ENCODE data around the gene ZFP64. TPM values are rescaled to one million over a fixed set of nuclear protein-coding genes. Genes with fewer than 3 reads are reported as not detected.

Gene ZFP64
- total RNA-seq, 6 experiments from 2014 or later, result 23.0 to 24.3 (median 23.8) TPM

DNA sequence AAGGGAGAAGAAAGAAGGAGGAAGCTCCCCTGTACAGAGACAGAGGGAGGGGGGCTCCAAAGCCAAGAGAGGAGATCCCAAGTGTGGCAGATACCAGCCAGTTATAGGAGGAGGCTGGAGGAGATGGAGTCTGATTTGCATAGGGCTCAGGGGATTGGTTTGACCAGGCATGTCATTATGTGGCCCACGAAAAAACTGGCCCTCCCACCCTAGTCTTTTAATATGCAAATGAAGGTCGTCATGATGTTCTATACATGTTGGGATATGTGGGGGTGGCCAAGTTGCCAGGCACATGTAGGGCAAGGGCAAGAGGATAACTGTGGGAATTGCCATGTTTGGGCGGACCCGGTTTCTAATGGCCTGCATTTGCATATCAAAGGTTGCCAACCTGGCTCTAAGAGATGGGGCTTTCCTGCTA, 17.6 kb upstream of the ZFP64 start:
- Mint-ChIP-seq H3K27me3 (ENCODE audit: insufficient read depth) (peaks cover 24% of the 10 kb centered on the region), H3K4me1 (ENCODE audit: low read depth) (no peaks in the 10 kb centered on the region), H3K9me3 (peaks cover 4% of the 10 kb centered on the region; the same call in 1 of the 2 replicates), H3K27ac (no peak overlapping the region), H3K36me3 (ENCODE audit: low read depth) (no peaks in the 10 kb centered on the region), H3K4me3 (no peak overlapping the region)
- TF ChIP-seq, protein P1, sequence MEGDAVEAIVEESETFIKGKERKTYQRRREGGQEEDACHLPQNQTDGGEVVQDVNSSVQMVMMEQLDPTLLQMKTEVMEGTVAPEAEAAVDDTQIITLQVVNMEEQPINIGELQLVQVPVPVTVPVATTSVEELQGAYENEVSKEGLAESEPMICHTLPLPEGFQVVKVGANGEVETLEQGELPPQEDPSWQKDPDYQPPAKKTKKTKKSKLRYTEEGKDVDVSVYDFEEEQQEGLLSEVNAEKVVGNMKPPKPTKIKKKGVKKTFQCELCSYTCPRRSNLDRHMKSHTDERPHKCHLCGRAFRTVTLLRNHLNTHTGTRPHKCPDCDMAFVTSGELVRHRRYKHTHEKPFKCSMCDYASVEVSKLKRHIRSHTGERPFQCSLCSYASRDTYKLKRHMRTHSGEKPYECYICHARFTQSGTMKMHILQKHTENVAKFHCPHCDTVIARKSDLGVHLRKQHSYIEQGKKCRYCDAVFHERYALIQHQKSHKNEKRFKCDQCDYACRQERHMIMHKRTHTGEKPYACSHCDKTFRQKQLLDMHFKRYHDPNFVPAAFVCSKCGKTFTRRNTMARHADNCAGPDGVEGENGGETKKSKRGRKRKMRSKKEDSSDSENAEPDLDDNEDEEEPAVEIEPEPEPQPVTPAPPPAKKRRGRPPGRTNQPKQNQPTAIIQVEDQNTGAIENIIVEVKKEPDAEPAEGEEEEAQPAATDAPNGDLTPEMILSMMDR (IDR thresholded peaks at IDR 0.05), result no peak
- DNase-seq, result no peak

DNA sequence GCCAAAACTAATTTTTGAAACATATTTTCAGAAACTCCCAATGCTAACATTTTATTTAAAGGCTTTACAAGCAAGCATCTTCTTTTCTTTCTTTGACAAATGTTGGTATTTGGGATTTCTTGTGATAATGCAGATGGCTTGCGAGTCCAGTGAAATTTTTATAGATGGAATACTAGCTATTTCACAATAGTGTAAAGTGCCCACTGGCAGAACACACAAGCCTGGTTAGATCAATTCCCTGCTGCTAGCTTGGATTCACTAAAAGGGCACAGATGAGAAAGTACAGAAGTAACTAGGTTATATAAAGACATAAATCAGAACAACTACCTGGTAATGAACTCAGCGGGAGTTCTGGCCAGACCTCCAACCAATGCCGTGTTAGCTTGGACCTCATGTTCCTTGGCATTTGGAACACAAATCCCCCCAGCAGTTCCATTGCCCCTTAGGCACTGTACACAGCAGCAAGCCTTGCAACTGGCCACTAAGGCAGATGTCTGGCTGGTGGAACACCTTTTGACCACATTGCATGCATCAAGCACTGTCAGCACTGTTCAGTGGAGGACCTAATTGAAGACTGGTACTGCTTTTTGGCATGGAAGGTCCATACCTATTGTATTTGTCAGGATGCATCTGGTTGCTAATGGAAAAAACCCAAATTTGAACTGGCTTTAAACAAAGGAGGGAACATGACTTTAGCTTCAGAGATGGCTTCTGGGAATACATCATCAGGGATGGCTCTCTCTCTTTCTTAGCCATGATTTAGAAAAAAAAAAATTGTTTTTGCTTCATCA, 15.6 kb upstream of the ZFP64 start:
- DNase-seq, result no peak
- TF ChIP-seq, protein P1 (IDR thresholded peaks at IDR 0.05), result no peak
- H3K27ac Mint-ChIP-seq, result no peak overlapping the region
- H3K9me3 Mint-ChIP-seq, result no peaks in the 10 kb centered on the region
- no peaks in the 10 kb centered on the region for H3K36me3 Mint-ChIP-seq (ENCODE audit: low read depth)
- H3K27me3 Mint-ChIP-seq (ENCODE audit: insufficient read depth), result peaks cover 20% of the 10 kb centered on the region
- H3K4me1 Mint-ChIP-seq (ENCODE audit: low read depth), result no peaks in the 10 kb centered on the region
- no peak overlapping the region for H3K4me3 Mint-ChIP-seq

DNA sequence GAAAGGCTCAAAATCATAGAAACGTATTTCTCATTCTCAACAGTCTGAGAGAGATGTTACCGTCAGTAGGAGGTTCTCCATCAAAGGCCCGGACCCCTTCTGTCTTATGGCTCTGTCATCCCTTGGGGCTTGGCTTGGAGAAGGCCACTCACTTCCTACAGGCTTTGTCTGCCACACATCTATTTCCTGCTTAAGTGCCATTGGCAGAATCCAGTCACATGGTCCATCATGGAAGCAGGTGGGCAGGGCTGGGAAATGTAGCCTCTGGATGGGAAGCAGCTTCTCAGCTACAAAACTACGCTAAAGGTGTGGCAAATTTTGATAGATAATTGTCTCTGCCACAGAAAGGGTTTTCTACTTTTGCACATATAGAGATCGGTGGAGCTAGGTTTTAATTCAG, 12.6 kb upstream of the ZFP64 start:
- TF ChIP-seq, protein P1 (IDR thresholded peaks at IDR 0.05), result no peak
- H3K4me3 Mint-ChIP-seq, result no peak overlapping the region
- peaks cover 15% of the 10 kb centered on the region for H3K27me3 Mint-ChIP-seq (ENCODE audit: insufficient read depth)
- no peaks in the 10 kb centered on the region for H3K4me1 Mint-ChIP-seq (ENCODE audit: low read depth)
- H3K36me3 Mint-ChIP-seq (ENCODE audit: low read depth), result no peaks in the 10 kb centered on the region
- DNase-seq, result no peak
- H3K9me3 Mint-ChIP-seq, result no peaks in the 10 kb centered on the region
- no peak overlapping the region for H3K27ac Mint-ChIP-seq

DNA sequence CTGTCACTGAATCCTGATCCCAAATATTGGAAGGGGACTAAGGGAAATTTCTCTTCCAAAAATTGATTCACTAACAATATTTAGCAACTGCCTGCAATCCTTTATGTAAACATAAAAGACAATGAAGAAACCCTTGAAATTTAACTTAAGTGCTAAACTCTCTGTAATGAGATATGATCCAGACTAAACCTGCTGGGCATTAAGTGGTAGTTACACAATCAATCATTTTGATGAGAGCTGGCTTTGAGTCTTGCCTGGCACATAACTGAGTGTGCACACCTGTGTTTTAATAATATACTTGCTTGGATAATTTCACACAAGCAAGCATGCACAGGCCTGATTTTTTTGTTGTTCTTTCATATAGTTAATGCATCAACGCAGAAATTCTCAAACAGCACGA, 9.8 kb upstream of the ZFP64 start:
- Mint-ChIP-seq H3K27me3 (ENCODE audit: insufficient read depth) (peaks cover 10% of the 10 kb centered on the region; the same call in 1 of the 2 replicates), H3K27ac (no peak overlapping the region), H3K36me3 (ENCODE audit: low read depth) (no peaks in the 10 kb centered on the region), H3K9me3 (no peaks in the 10 kb centered on the region), H3K4me1 (ENCODE audit: low read depth) (no peaks in the 10 kb centered on the region), H3K4me3 (no peak overlapping the region)
- no peak for DNase-seq
- TF ChIP-seq, protein P1 (IDR thresholded peaks at IDR 0.05), result no peak

DNA sequence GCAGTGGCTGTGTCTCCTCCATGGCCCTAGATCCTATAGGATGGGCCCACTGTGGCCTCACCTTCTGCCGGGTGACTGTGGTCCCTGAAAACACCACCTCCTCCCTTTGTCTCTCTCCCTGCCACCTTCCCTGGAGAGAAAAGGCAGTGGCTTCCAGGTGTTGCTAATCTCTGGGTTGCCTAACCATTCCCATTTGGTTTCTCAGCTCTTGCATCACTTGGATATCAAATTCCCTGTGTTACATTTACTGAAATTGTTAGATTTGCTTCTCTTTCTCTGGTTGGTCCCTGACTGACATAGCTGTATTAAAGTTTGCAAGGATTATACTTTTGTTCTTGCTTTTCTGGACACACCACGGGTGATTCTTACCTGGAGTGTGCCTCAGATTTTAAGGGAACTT, 9.3 kb upstream of the ZFP64 start:
- H3K36me3 Mint-ChIP-seq (ENCODE audit: low read depth), result no peaks in the 10 kb centered on the region
- no peak for DNase-seq
- peaks cover 10% of the 10 kb centered on the region; the same call in 1 of the 2 replicates for H3K27me3 Mint-ChIP-seq (ENCODE audit: insufficient read depth)
- no peaks in the 10 kb centered on the region for H3K4me1 Mint-ChIP-seq (ENCODE audit: low read depth)
- H3K4me3 Mint-ChIP-seq, result no peak overlapping the region
- no peaks in the 10 kb centered on the region for H3K9me3 Mint-ChIP-seq
- no peak overlapping the region for H3K27ac Mint-ChIP-seq
- TF ChIP-seq, protein P1 (IDR thresholded peaks at IDR 0.05), result no peak

Data from HFFc6 (cell line).